HUES48 (cell line): Measurements from ENCODE around the gene KDM4C.
"Not testable (repeated sequence)": the region's sequence is repeated elsewhere in the genome, so short reads cannot be mapped to it uniquely, and the experiment has no call there.

Experiments used
- H3K27ac ChIP-seq: one replicate; pipeline ENCODE4 v1.7.0; 2013; ENCODE audit warnings: low read depth, low read length, inconsistent platforms
- H3K27me3 ChIP-seq: 2 replicates; pipeline ENCODE4 v1.6.1; 2013; ENCODE audit warnings: mild to moderate bottlenecking, low read length; ENCODE audit not compliant: control insufficient read depth, insufficient read depth
- H3K36me3 ChIP-seq: 2 replicates; pipeline ENCODE4 v1.6.1; 2013; ENCODE audit warnings: low read length; ENCODE audit not compliant: control insufficient read depth, insufficient read depth
- H3K4me1 ChIP-seq: 2 replicates; pipeline ENCODE4 v1.6.1; 2013; ENCODE audit warnings: mild to moderate bottlenecking, low read length; ENCODE audit not compliant: control insufficient read depth, insufficient read depth
- H3K4me3 ChIP-seq: 2 replicates; pipeline ENCODE4 v1.5.1; 2013; ENCODE audit warnings: mild to moderate bottlenecking, low read depth, low read length
- H3K9ac ChIP-seq: 2 replicates; pipeline ENCODE4 v1.6.1; 2013; ENCODE audit warnings: mild to moderate bottlenecking, low read depth, low read length, moderate library complexity
- H3K9me3 ChIP-seq: 2 replicates; pipeline ENCODE4 v1.6.1; 2013; ENCODE audit warnings: low read length; ENCODE audit not compliant: control insufficient read depth, insufficient read depth

The KDM4C gene

GRCh38 chr9:7183139-7183538 is 425.4 kb downstream of the KDM4C start:
- not testable (repeated sequence) for H3K9ac ChIP-seq, H3K27me3 ChIP-seq, H3K27ac ChIP-seq, H3K4me1 ChIP-seq, H3K4me3 ChIP-seq, H3K36me3 ChIP-seq
- H3K9me3 ChIP-seq: peaks cover 10% of the 10 kb centered on the region

GRCh38 chr9:7185612-7186011 is 427.8 kb downstream of the KDM4C start:
- Histone ChIP-seq H3K27ac (peak overlapping the region; percentile 82), H3K9me3 (peaks cover 10% of the 10 kb centered on the region), H3K36me3 (no peaks in the 10 kb centered on the region), H3K4me1 (peaks cover 9% of the 10 kb centered on the region), H3K27me3 (no peaks in the 10 kb centered on the region), H3K9ac (no peak overlapping the region), H3K4me3 (no peak overlapping the region)

GRCh38 chr9:7186175-7186574 is 428.4 kb downstream of the KDM4C start:
- H3K27ac ChIP-seq: peak overlapping the region; percentile 82
- no peaks in the 10 kb centered on the region for H3K36me3 ChIP-seq
- H3K4me1 ChIP-seq: peaks cover 9% of the 10 kb centered on the region
- H3K27me3 ChIP-seq: no peaks in the 10 kb centered on the region
- H3K9me3 ChIP-seq: peaks cover 10% of the 10 kb centered on the region
- H3K4me3 ChIP-seq: no peak overlapping the region
- H3K9ac ChIP-seq: no peak overlapping the region

GRCh38 chr9:7192266-7192665 is 434.5 kb downstream of the KDM4C start:
- H3K4me1 ChIP-seq: no peaks in the 10 kb centered on the region
- no peak overlapping the region for H3K9ac ChIP-seq
- H3K27me3 ChIP-seq: no peaks in the 10 kb centered on the region
- no peaks in the 10 kb centered on the region for H3K36me3 ChIP-seq
- no peak overlapping the region for H3K4me3 ChIP-seq
- H3K27ac ChIP-seq: no peak overlapping the region
- H3K9me3 ChIP-seq: peaks cover 3% of the 10 kb centered on the region

- H3K36me3 ChIP-seq: no peaks in the 10 kb centered on the region
- no peak overlapping the region for H3K4me3 ChIP-seq
- H3K9ac ChIP-seq: no peak overlapping the region
- H3K4me1 ChIP-seq: no peaks in the 10 kb centered on the region
- H3K27ac ChIP-seq: no peak overlapping the region
- no peaks in the 10 kb centered on the region for H3K27me3 ChIP-seq
- no peaks in the 10 kb centered on the region for H3K9me3 ChIP-seq
These were observed 437.8 kb downstream of the KDM4C start for GRCh38 chr9:7195526-7195925.

- Histone ChIP-seq H3K4me3 (no peak overlapping the region), H3K27ac (no peak overlapping the region), H3K27me3 (no peaks in the 10 kb centered on the region), H3K36me3 (no peaks in the 10 kb centered on the region), H3K9me3 (no peaks in the 10 kb centered on the region), H3K9ac (no peak overlapping the region), H3K4me1 (no peaks in the 10 kb centered on the region)
These were observed 438.7 kb downstream of the KDM4C start for GRCh38 chr9:7196467-7196866.

GRCh38 chr9:7201196-7201595 is 443.4 kb downstream of the KDM4C start:
- H3K4me1 ChIP-seq: no peaks in the 10 kb centered on the region
- H3K9me3 ChIP-seq: no peaks in the 10 kb centered on the region
- H3K27ac ChIP-seq: no peak overlapping the region
- H3K4me3 ChIP-seq: no peak overlapping the region
- no peak overlapping the region for H3K9ac ChIP-seq
- H3K36me3 ChIP-seq: no peaks in the 10 kb centered on the region
- no peaks in the 10 kb centered on the region for H3K27me3 ChIP-seq

GRCh38 chr9:7205806-7206205 is 448.0 kb downstream of the KDM4C start:
- Histone ChIP-seq H3K9ac (no peak overlapping the region), H3K9me3 (no peaks in the 10 kb centered on the region), H3K4me1 (peaks cover 10% of the 10 kb centered on the region), H3K36me3 (no peaks in the 10 kb centered on the region), H3K27me3 (no peaks in the 10 kb centered on the region), H3K4me3 (no peak overlapping the region), H3K27ac (no peak overlapping the region)

GRCh38 chr9:7206221-7206758 is 448.5 kb downstream of the KDM4C start:
- no peak overlapping the region for H3K27ac ChIP-seq
- H3K36me3 ChIP-seq: no peaks in the 10 kb centered on the region
- H3K4me1 ChIP-seq: peaks cover 15% of the 10 kb centered on the region
- no peak overlapping the region for H3K4me3 ChIP-seq
- H3K27me3 ChIP-seq: no peaks in the 10 kb centered on the region
- H3K9ac ChIP-seq: no peak overlapping the region
- no peaks in the 10 kb centered on the region for H3K9me3 ChIP-seq

GRCh38 chr9:7209016-7209715 is 451.4 kb downstream of the KDM4C start:
- Histone ChIP-seq H3K4me3 (no peak overlapping the region), H3K27me3 (peaks cover 20% of the 10 kb centered on the region), H3K4me1 (peaks cover 28% of the 10 kb centered on the region), H3K27ac (no peak overlapping the region), H3K9ac (no peak overlapping the region), H3K9me3 (no peaks in the 10 kb centered on the region), H3K36me3 (no peaks in the 10 kb centered on the region)

GRCh38 chr9:7209990-7210389 is 452.2 kb downstream of the KDM4C start:
- Histone ChIP-seq H3K9me3 (no peaks in the 10 kb centered on the region), H3K27ac (no peak overlapping the region), H3K4me3 (no peak overlapping the region), H3K36me3 (no peaks in the 10 kb centered on the region), H3K4me1 (peaks cover 28% of the 10 kb centered on the region), H3K9ac (no peak overlapping the region), H3K27me3 (peaks cover 20% of the 10 kb centered on the region)
